Brain microvascular endothelial cell (primary cell): ENCODE results near the gene ATP6V1A.

Experiments used
- DNase-seq: peaks from one replicate; pipeline ENCODE4 v3.0.0-alpha.2; 2020
- H3K27ac ChIP-seq: fragments of 250-450 bp; sonication (Bioruptor Pico); 2 replicates; pipeline ENCODE4 v1.5.1; 2020; ENCODE audit warnings: mild to moderate bottlenecking, moderate library complexity
- H3K27me3 ChIP-seq: fragments of 250-450 bp; sonication (Bioruptor Pico); replicated peaks from 2 replicates; pipeline ENCODE4 v1.5.1; 2020; ENCODE audit warnings: mild to moderate bottlenecking
- H3K36me3 ChIP-seq: fragments of 250-450 bp; sonication (Bioruptor Pico); replicated peaks from 2 replicates; pipeline ENCODE4 v1.5.1; 2020; ENCODE audit warnings: mild to moderate bottlenecking
- H3K4me3 ChIP-seq: 2 replicates; pipeline ENCODE4 v1.5.1; 2011; ENCODE audit warnings: low read depth, mild to moderate bottlenecking, control low read depth, low read length, moderate library complexity
- in situ Hi-C: cut with HindIII; loops from 2 replicates; pipeline ENCODE4 v1.10.0; 2017; ENCODE audit warnings: low sequenced_read_pairs, low pct_ligation_motif_present
- TF ChIP-seq, protein P1 (sequence below): IDR thresholded peaks from 2 replicates; pipeline ENCODE4 v1.5.1; 2011; ENCODE audit warnings: low read depth, mild to moderate bottlenecking, moderate library complexity, low read length, control low read depth, inconsistent platforms; ENCODE audit errors: missing control alignments

Gene ATP6V1A

GRCh38 chr3:113769551-113769950, 22.7 kb downstream of the ATP6V1A start:
- Histone ChIP-seq H3K4me3 (no peak overlapping the region), H3K36me3 (no peaks in the 10 kb centered on the region), H3K27ac (no peak overlapping the region), H3K27me3 (no peaks in the 10 kb centered on the region)
- DNase-seq: peak; percentile 42
- in situ Hi-C loops: no loop called here
- TF ChIP-seq, protein P1, sequence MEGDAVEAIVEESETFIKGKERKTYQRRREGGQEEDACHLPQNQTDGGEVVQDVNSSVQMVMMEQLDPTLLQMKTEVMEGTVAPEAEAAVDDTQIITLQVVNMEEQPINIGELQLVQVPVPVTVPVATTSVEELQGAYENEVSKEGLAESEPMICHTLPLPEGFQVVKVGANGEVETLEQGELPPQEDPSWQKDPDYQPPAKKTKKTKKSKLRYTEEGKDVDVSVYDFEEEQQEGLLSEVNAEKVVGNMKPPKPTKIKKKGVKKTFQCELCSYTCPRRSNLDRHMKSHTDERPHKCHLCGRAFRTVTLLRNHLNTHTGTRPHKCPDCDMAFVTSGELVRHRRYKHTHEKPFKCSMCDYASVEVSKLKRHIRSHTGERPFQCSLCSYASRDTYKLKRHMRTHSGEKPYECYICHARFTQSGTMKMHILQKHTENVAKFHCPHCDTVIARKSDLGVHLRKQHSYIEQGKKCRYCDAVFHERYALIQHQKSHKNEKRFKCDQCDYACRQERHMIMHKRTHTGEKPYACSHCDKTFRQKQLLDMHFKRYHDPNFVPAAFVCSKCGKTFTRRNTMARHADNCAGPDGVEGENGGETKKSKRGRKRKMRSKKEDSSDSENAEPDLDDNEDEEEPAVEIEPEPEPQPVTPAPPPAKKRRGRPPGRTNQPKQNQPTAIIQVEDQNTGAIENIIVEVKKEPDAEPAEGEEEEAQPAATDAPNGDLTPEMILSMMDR: no peak

- Histone ChIP-seq H3K36me3 (no peaks in the 10 kb centered on the region), H3K4me3 (no peak overlapping the region), H3K27ac (no peak overlapping the region), H3K27me3 (no peaks in the 10 kb centered on the region)
- in situ Hi-C loops: no loop called here
- TF ChIP-seq, protein P1: no peak
- no peak for DNase-seq
Observed at GRCh38 chr3:113771993-113772392, 25.2 kb downstream of the ATP6V1A start.

GRCh38 chr3:113773381-113773780, 26.5 kb downstream of the ATP6V1A start:
- no peak overlapping the region for H3K4me3 ChIP-seq
- TF ChIP-seq, protein P1: no peak
- no peak for DNase-seq
- H3K27ac ChIP-seq: no peak overlapping the region
- H3K27me3 ChIP-seq: no peaks in the 10 kb centered on the region
- no peaks in the 10 kb centered on the region for H3K36me3 ChIP-seq
- in situ Hi-C loops: no loop called here

- Histone ChIP-seq H3K27me3 (no peaks in the 10 kb centered on the region), H3K27ac (no peak overlapping the region), H3K4me3 (no peak overlapping the region), H3K36me3 (no peaks in the 10 kb centered on the region)
- TF ChIP-seq, protein P1: no peak
- in situ Hi-C loops: no loop called here
- no peak for DNase-seq
Observed at GRCh38 chr3:113775516-113775915, 28.7 kb downstream of the ATP6V1A start.

DNA sequence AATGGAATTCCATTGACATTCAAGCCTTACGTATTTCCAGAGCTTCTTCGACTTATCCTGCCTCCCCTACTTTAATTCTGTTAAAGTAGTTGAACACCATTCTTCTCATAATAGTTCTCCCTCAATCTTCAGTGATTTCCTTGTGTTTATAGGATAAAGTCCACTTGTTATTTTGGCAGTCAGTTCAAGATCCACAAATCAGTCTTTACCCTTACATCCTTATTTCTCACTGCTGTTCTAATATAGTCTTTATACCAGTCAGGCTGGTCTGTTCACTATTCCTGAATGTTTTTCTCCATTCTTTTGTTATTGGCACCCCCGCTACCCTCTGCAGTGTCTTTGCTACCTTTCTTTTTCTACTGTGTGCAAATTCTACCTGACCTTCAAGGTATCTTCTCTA, 29.7 kb downstream of the ATP6V1A start:
- DNase-seq: no peak
- Histone ChIP-seq H3K4me3 (no peak overlapping the region), H3K27me3 (no peaks in the 10 kb centered on the region), H3K36me3 (no peaks in the 10 kb centered on the region), H3K27ac (no peak overlapping the region)
- in situ Hi-C loops: no loop called here
- TF ChIP-seq, protein P1: no peak

GRCh38 chr3:113783463-113783862, 36.6 kb downstream of the ATP6V1A start:
- Histone ChIP-seq H3K27me3 (no peaks in the 10 kb centered on the region), H3K27ac (peak overlapping the region; percentile 96), H3K36me3 (peaks cover 4% of the 10 kb centered on the region), H3K4me3 (no peak overlapping the region)
- TF ChIP-seq, protein P1: no peak
- peak; percentile 92 for DNase-seq
- in situ Hi-C loops: no loop called here
